NT2/D1 (cell line): ENCODE data around the gene QRFP.

Experiments used
- SUZ12 ChIP-seq: IDR thresholded peaks from 2 replicates; pipeline ENCODE4 v1.6.1; 2011; ENCODE audit not compliant: insufficient read length, insufficient read depth; ENCODE audit errors: extremely low read depth
- YY1 ChIP-seq: IDR thresholded peaks from 2 replicates; pipeline ENCODE4 v1.6.1; 2011; ENCODE audit not compliant: insufficient read length, insufficient read depth
- ZNF274 ChIP-seq: IDR thresholded peaks from 2 replicates; pipeline ENCODE4 v1.6.1; 2011; ENCODE audit warnings: mild to moderate bottlenecking, low read depth, low read length

GRCh38 chr9:130939405-130940026, 42.9 kb upstream of the QRFP start:
- TF ChIP-seq YY1: no peak
- TF ChIP-seq SUZ12: peak; percentile 63
- no peak for TF ChIP-seq ZNF274
